ENCODE measurements around the gene TCP11.

- no peak for TF ChIP-seq CTCF (IDR thresholded peaks at IDR 0.05)
- no peak for TF ChIP-seq POLR2AphosphoS5 (IDR thresholded peaks at IDR 0.05; ENCODE audit: low read depth, low read length)
Observed at GRCh38 chr6:35152067-35152707, 11.0 kb upstream of the TCP11 start.
